ENCODE results near the gene SHOC2. TPM values are rescaled to one million over a fixed set of nuclear protein-coding genes. Genes with fewer than 3 reads are reported as not detected.

The SHOC2 gene
- total and polyA plus RNA-seq, 2 of the 13 experiments (the other 11 are each of a cell fraction or from before 2014, with no cell fraction given): 8.6 to 25.5 TPM

DNA sequence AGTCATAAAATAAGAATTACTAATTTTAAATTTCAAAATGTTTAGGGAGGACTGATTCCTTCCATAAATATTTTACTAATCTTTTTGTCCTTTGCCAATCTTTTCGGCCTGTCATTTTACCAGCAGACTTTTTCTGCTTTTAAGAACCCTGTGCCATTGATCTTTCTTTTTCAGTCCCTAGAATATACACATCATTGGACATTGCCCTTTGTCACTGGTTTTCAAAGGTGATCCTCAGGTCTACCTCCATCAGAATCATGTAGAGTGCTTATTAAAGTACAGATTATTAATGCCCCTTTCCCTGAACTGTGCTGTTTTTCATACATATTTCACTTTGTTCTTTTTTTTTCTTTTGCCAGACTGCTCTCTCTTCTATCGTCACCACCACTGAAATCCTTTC is 43.8 kb downstream of the SHOC2 start:
- no peak overlapping the region for H3K9ac ChIP-seq (ENCODE audit: insufficient read depth, low read depth, low read length)
- no peak for TF ChIP-seq ZNF737 (CRISPR knock-in tag; IDR thresholded peaks at IDR 0.05; ENCODE audit: borderline replicate concordance)
- TF ChIP-seq ZNF616 (CRISPR knock-in tag; IDR thresholded peaks at IDR 0.05; ENCODE audit: low read depth): no peak
- TF ChIP-seq, protein P1, sequence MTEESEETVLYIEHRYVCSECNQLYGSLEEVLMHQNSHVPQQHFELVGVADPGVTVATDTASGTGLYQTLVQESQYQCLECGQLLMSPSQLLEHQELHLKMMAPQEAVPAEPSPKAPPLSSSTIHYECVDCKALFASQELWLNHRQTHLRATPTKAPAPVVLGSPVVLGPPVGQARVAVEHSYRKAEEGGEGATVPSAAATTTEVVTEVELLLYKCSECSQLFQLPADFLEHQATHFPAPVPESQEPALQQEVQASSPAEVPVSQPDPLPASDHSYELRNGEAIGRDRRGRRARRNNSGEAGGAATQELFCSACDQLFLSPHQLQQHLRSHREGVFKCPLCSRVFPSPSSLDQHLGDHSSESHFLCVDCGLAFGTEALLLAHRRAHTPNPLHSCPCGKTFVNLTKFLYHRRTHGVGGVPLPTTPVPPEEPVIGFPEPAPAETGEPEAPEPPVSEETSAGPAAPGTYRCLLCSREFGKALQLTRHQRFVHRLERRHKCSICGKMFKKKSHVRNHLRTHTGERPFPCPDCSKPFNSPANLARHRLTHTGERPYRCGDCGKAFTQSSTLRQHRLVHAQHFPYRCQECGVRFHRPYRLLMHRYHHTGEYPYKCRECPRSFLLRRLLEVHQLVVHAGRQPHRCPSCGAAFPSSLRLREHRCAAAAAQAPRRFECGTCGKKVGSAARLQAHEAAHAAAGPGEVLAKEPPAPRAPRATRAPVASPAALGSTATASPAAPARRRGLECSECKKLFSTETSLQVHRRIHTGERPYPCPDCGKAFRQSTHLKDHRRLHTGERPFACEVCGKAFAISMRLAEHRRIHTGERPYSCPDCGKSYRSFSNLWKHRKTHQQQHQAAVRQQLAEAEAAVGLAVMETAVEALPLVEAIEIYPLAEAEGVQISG (CRISPR knock-in tag; IDR thresholded peaks at IDR 0.05): no peak
- no peak for TF ChIP-seq ZNF704 (CRISPR knock-in tag; IDR thresholded peaks at IDR 0.05; ENCODE audit: borderline replicate concordance)
- TF ChIP-seq, protein P2, sequence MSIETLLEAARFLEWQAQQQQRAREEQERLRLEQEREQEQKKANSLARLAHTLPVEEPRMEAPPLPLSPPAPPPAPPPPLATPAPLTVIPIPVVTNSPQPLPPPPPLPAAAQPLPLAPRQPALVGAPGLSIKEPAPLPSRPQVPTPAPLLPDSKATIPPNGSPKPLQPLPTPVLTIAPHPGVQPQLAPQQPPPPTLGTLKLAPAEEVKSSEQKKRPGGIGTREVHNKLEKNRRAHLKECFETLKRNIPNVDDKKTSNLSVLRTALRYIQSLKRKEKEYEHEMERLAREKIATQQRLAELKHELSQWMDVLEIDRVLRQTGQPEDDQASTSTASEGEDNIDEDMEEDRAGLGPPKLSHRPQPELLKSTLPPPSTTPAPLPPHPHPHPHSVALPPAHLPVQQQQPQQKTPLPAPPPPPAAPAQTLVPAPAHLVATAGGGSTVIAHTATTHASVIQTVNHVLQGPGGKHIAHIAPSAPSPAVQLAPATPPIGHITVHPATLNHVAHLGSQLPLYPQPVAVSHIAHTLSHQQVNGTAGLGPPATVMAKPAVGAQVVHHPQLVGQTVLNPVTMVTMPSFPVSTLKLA (IDR thresholded peaks at IDR 0.05): no peak
- no peak for TF ChIP-seq DZIP1 (CRISPR knock-in tag; IDR thresholded peaks at IDR 0.05)
- no peak for TF ChIP-seq RERE (CRISPR knock-in tag; IDR thresholded peaks at IDR 0.05; ENCODE audit: low read depth)
- no peak for TF ChIP-seq KDM2A (CRISPR knock-in tag; IDR thresholded peaks at IDR 0.05; ENCODE audit: borderline replicate concordance, low read depth)
- TF ChIP-seq ZNF644 (CRISPR knock-in tag; IDR thresholded peaks at IDR 0.05; ENCODE audit: low read depth): no peak
- TF ChIP-seq ZKSCAN8 (CRISPR knock-in tag; IDR thresholded peaks at IDR 0.05; ENCODE audit: borderline replicate concordance): no peak

More for the DNA sequence above, 43.8 kb downstream of the SHOC2 start:
- Histone ChIP-seq H3K79me2 (ENCODE audit: insufficient read depth, low read length) (peaks cover 20% of the 10 kb centered on the region), H3K27ac (ENCODE audit: extremely low read length, insufficient read depth, low read length) (no peak overlapping the region), H3K27me3 (ENCODE audit: control insufficient read depth in 1 of 2, insufficient read depth in 2 of 2, low read length in 2 of 2) (no peaks in the 10 kb centered on the region), H3K4me2 (ENCODE audit: low read depth, low read length) (no peak overlapping the region), H3K36me3 (replicated peaks in 1 of 2; ENCODE audit: control insufficient read depth in 1 of 2, insufficient read depth in 2 of 2, low read length in 2 of 2) (peaks cover 1 to 5% of the 10 kb centered on the region in 2 experiments; a peak in 3 of 5 replicates), H3K4me1 (ENCODE audit: insufficient read depth, low read length) (peaks cover 8% of the 10 kb centered on the region; the same call in 1 of the 2 replicates), H3K9me3 (ENCODE audit: low read length) (no peaks in the 10 kb centered on the region), H2AFZ (ENCODE audit: low read length) (no peak overlapping the region), H4K20me1 (ENCODE audit: insufficient read depth, low read length) (peaks cover 6% of the 10 kb centered on the region; the same call in 1 of the 2 replicates), H3K4me3 (replicated peaks in 1 of 3; ENCODE audit: insufficient read depth in 1 of 3, low read depth in 2 of 3, low read length in 3 of 3) (no peak overlapping the region)
- no TSS peak for BruUV-seq (replicated peaks)
- in situ Hi-C loops (cut with HindIII; ENCODE audit: extremely low pct_ligation_motif_present, low pct_unique_long_range_greater_than_20kb) (no loop called here), intact Hi-C loops (cut with micrococcal nuclease; ENCODE audit: unreplicated experiment) (no loop called here)
- ChIA-PET CTCF (ENCODE audit: low intra/inter-chr PET ratio, low total read pairs) (no interaction called here), POLR2A (no interaction called here)
- FAIRE-seq (no peak), DNase-seq (ENCODE audit: low spot score) (no peak), ATAC-seq (no peak; the same call in 2 of the 3 replicates)
- WGBS (ENCODE audit: low lambda C conversion rate): 92% methylated on average over 2 of the region's 2 CpGs
